Glutamatergic neuron (in vitro differentiated cells): ENCODE measurements around the gene NEK5. TPM values are rescaled to one million over a fixed set of nuclear protein-coding genes. Genes with fewer than 3 reads are reported as not detected.

Source experiments
- DNase-seq: peaks from one replicate; pipeline ENCODE4 v3.0.0; 2022
- H3K27ac Mint-ChIP-seq: one replicate; pipeline ENCODE4 v1.8.0; 2020; ENCODE audit warnings: mild to moderate bottlenecking, mixed read lengths, inconsistent platforms; ENCODE audit not compliant: unreplicated experiment
- H3K27me3 Mint-ChIP-seq: one replicate; pipeline ENCODE4 v1.8.0; 2020; ENCODE audit warnings: mild to moderate bottlenecking, moderate library complexity, mixed read lengths, inconsistent platforms; ENCODE audit not compliant: unreplicated experiment
- H3K36me3 Mint-ChIP-seq: one replicate; pipeline ENCODE4 v1.8.0; 2020; ENCODE audit warnings: mild to moderate bottlenecking, mixed read lengths, inconsistent platforms; ENCODE audit not compliant: unreplicated experiment
- H3K4me1 Mint-ChIP-seq: one replicate; pipeline ENCODE4 v1.8.0; 2020; ENCODE audit warnings: mild to moderate bottlenecking, low read depth, mixed read lengths, inconsistent platforms; ENCODE audit not compliant: unreplicated experiment
- H3K4me3 Mint-ChIP-seq: one replicate; pipeline ENCODE4 v1.8.0; 2020; ENCODE audit warnings: mild to moderate bottlenecking, mixed read lengths, inconsistent platforms; ENCODE audit not compliant: unreplicated experiment
- H3K9me3 Mint-ChIP-seq: one replicate; pipeline ENCODE4 v1.8.0; 2020; ENCODE audit warnings: mild to moderate bottlenecking, moderate library complexity, mixed read lengths, inconsistent platforms; ENCODE audit not compliant: unreplicated experiment
- total RNA-seq: library from RNA; stranded (reverse); fragmentation: NEBNext Ultra II Directional; extraction: Animal tissue kit (Norgen Biotek cat#: 25700); gene quantifications from one replicate; pipeline ENCODE4 v1.2.1, GENCODE V29; 2021; ENCODE audit not compliant: unreplicated experiment
- TF ChIP-seq, protein P1 (sequence below): fragments of 200-600 bp; sonication (generic); IDR thresholded peaks from one replicate; pipeline ENCODE4 v1.5.0; 2021; ENCODE audit not compliant: partially characterized antibody, unreplicated experiment

NEK5 gene
- total RNA-seq, 1 donor from 2014 or later: not detected

DNA sequence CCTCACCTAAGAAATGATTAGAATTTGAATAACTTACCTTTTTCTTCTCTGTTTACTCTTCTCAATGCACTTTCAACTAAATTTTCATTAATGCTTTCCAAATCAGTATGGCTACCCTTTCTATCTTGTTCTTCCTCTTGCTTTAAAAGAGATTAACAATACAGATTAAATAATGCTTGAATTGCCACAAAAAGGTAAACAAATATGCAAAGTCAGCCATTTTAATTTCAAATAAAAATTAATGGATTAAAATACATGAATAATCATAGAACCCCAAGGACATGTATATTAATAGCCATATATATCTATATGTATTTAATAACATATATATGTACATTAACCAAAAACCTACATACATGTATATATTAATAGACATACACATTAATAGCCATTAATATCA lies 7.9 kb upstream of the NEK5 start:
- TF ChIP-seq, protein P1, sequence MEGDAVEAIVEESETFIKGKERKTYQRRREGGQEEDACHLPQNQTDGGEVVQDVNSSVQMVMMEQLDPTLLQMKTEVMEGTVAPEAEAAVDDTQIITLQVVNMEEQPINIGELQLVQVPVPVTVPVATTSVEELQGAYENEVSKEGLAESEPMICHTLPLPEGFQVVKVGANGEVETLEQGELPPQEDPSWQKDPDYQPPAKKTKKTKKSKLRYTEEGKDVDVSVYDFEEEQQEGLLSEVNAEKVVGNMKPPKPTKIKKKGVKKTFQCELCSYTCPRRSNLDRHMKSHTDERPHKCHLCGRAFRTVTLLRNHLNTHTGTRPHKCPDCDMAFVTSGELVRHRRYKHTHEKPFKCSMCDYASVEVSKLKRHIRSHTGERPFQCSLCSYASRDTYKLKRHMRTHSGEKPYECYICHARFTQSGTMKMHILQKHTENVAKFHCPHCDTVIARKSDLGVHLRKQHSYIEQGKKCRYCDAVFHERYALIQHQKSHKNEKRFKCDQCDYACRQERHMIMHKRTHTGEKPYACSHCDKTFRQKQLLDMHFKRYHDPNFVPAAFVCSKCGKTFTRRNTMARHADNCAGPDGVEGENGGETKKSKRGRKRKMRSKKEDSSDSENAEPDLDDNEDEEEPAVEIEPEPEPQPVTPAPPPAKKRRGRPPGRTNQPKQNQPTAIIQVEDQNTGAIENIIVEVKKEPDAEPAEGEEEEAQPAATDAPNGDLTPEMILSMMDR: no peak
- no peak for DNase-seq
- no peaks in the 10 kb centered on the region for H3K9me3 Mint-ChIP-seq
- H3K36me3 Mint-ChIP-seq: peaks cover 2% of the 10 kb centered on the region
- no peak overlapping the region for H3K4me3 Mint-ChIP-seq
- no peaks in the 10 kb centered on the region for H3K27me3 Mint-ChIP-seq
- H3K4me1 Mint-ChIP-seq: peaks cover 2% of the 10 kb centered on the region
- no peak overlapping the region for H3K27ac Mint-ChIP-seq

DNA sequence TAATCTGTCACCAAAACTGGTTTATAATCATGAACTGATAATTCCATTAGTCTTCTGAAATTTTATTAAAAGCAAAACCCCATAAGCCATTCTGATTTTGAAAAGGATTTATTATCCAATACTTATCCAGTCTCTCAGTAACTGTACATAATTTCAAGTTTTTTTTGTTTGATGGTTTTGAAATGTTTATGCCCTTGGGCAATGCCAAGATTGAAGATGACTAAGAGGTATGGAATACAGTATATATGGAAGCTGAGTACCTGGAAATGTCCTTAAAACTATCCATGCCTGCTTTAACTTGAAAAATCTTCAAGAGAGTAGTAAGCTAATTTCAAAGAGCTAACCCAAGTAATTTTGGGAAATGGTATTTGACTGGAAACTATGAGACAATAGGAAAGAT lies 1.8 kb upstream of the NEK5 start:
- no peaks in the 10 kb centered on the region for H3K9me3 Mint-ChIP-seq
- TF ChIP-seq, protein P1: no peak
- no peak for DNase-seq
- H3K4me3 Mint-ChIP-seq: no peak overlapping the region
- H3K27ac Mint-ChIP-seq: no peak overlapping the region
- H3K27me3 Mint-ChIP-seq: peaks cover 2% of the 10 kb centered on the region
- peaks cover 12% of the 10 kb centered on the region for H3K36me3 Mint-ChIP-seq
- H3K4me1 Mint-ChIP-seq: peaks cover 5% of the 10 kb centered on the region

DNA sequence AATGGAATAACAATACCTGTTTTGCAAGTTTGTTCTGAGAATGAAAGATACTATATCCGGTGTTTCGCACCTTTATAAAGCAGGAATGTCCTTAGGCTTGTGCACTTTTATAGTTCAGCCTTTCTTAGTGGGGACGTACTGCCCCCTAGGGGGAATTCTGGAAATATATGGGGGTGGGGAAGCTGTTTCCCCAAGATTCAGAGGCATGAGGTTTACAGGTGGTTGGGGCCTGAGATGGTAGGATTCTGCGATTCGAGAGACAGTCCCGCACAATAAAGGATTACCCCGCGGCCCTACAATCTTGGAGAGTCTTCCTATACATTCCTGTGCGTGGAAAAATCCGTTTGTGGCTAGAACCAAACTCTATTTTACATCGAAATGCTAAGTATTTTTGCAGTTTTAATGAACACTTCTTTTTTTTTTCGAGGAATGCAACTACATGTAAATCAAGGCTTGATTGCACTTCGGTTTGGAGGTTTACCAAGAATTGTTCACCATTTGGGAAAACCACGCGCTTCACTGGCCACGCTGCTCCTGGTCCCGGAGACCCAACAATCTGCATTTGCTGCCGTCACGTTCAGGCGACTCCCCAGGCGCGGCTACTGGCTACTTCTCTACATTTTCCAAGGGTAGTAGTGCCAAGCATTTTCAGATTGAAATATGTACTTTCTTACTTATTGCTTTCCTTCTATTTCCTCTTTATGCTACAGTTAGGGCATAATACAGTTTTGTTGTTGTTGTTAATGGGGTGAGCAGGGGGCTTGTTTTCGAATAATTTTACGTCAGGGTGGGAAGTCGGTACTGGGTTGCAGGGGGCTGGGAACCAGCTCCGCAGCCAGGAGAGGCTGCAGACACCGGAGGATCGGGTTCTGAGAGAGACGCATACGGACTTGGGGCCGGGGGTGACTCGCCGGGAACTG lies 830 bp downstream of the NEK5 start:
- H3K4me1 Mint-ChIP-seq: peaks cover 5% of the 10 kb centered on the region
- H3K36me3 Mint-ChIP-seq: peaks cover 12% of the 10 kb centered on the region
- H3K9me3 Mint-ChIP-seq: no peaks in the 10 kb centered on the region
- peaks cover 2% of the 10 kb centered on the region for H3K27me3 Mint-ChIP-seq
- no peak overlapping the region for H3K27ac Mint-ChIP-seq
- peak; percentile 43 for DNase-seq
- TF ChIP-seq, protein P1: peak; percentile 75
- H3K4me3 Mint-ChIP-seq: peak overlapping the region; percentile 89

DNA sequence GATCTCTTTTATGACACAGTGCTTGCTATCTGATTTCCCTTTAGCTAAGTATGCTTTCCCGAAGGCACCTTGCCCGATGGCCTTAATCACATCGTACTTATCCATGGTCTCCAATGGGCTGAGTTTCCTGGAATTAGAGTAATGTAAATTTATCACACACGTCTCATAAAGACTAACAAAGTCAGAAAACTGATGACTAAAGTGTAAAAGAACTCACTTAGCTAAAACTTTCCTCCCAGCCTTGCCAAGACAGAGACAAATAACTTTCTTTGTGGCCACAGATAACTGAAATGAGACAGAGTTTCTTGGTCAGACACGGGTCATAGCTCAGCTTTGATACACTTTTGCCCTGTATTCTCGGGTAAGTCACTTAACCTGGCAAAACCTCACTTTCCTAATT lies 1.5 kb downstream of the NEK5 start:
- TF ChIP-seq, protein P1: no peak
- H3K9me3 Mint-ChIP-seq: no peaks in the 10 kb centered on the region
- no peak overlapping the region for H3K4me3 Mint-ChIP-seq
- H3K36me3 Mint-ChIP-seq: peaks cover 12% of the 10 kb centered on the region
- peaks cover 2% of the 10 kb centered on the region for H3K27me3 Mint-ChIP-seq
- DNase-seq: no peak
- H3K27ac Mint-ChIP-seq: no peak overlapping the region
- peaks cover 5% of the 10 kb centered on the region for H3K4me1 Mint-ChIP-seq

DNA sequence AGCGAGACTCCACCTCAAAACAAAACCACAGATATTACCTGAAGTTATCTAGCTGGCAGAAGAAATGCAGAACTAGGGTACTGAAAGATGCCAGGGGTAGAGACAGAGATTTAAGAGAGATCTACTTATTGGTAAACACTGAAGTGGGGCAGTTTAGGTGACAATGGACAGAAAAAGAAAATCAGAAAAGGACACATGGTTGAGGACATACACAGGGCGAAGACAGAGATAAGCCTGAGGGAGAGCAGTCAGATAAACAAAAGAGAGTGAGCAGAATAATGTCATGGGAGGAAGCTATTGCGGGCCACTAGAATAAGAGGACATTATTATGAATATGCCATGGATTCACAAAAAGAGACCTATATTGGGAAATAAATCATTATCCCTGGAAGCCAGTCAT lies 3.3 kb downstream of the NEK5 start:
- Mint-ChIP-seq H3K27ac (no peak overlapping the region), H3K9me3 (no peaks in the 10 kb centered on the region), H3K36me3 (no peaks in the 10 kb centered on the region), H3K27me3 (peaks cover 2% of the 10 kb centered on the region), H3K4me1 (peaks cover 5% of the 10 kb centered on the region), H3K4me3 (no peak overlapping the region)
- TF ChIP-seq, protein P1: no peak
- DNase-seq: no peak
